Bronchial epithelial cell (primary cell): ENCODE results near the gene WNT9A. TPM values are rescaled to one million over a fixed set of nuclear protein-coding genes. Genes with fewer than 3 reads are reported as not detected.

Experiments used
- DNase-seq: peaks from one replicate; pipeline ENCODE4 v3.0.0-alpha.2; 2010; ENCODE audit warnings: low read depth
- FAIRE-seq: peaks from 2 replicates; lab custom pipeline; 2011; peaks lifted over from hg19 to GRCh38; lab: Jason Lieb, UNC
- H3K27me3 ChIP-seq: 2 replicates; pipeline ENCODE4 v1.5.1; 2011; ENCODE audit warnings: low read length; ENCODE audit not compliant: control insufficient read depth, insufficient read depth
- H3K36me3 ChIP-seq: 2 replicates; pipeline ENCODE4 v1.5.1; 2011; ENCODE audit warnings: low read length; ENCODE audit not compliant: control insufficient read depth, insufficient read depth
- H3K4me3 ChIP-seq: 2 replicates; pipeline ENCODE4 v1.5.1; 2011; ENCODE audit warnings: mild to moderate bottlenecking, low read depth, low read length, control low read depth
- total RNA-seq: library from RNA; depleted of rRNA; stranded (reverse); fragments of >200 nt; gene quantifications from 2 replicates; pipeline ENCODE4 v1.2.1, GENCODE V29; 2014
- TF ChIP-seq, protein P1 (sequence below): IDR thresholded peaks from 2 replicates; pipeline ENCODE4 v1.5.1; 2011; ENCODE audit warnings: mild to moderate bottlenecking, moderate library complexity, low read length, control low read depth, inconsistent platforms; ENCODE audit not compliant: insufficient read depth, severe bottlenecking

The WNT9A gene
- total RNA-seq, 1 donor from 2014 or later: 4.2 TPM

DNA sequence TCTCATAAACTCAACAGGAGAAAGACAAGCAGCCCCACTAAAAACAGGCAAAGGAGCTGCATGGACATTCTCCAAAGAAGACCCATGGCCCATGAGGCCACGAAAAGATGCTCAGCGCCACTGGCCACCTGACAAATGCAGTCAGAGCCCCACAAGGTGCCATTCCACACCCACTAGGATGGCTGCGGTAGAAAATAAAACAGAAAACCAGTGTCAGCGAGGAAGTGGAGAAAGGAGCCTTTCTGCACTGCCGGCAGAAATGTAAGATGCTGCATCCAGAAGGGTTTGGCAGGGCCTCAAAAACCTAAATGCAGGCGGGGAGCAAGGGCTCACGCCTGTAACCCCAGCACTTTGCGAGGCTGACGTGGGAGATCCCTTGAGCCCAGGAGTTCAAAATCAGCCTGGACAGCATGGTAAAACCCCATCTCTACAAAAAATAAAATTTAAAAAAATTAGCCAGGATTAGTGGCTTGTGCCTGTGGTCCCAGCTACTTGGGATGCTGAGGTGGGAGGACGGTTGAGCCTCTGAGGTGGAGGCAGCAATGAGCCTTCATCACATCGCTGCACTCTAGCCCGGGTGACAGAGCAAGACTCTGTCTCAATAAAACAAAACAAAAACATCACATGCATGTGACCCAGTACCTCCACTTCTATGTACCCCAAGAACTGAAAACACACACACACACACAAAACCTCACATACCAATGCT lies 4.2 kb downstream of the WNT9A start:
- H3K4me3 ChIP-seq: no peak overlapping the region
- DNase-seq (no peak), FAIRE-seq (no peak)
- H3K36me3 ChIP-seq: peaks cover 2% of the 10 kb centered on the region
- TF ChIP-seq, protein P1, sequence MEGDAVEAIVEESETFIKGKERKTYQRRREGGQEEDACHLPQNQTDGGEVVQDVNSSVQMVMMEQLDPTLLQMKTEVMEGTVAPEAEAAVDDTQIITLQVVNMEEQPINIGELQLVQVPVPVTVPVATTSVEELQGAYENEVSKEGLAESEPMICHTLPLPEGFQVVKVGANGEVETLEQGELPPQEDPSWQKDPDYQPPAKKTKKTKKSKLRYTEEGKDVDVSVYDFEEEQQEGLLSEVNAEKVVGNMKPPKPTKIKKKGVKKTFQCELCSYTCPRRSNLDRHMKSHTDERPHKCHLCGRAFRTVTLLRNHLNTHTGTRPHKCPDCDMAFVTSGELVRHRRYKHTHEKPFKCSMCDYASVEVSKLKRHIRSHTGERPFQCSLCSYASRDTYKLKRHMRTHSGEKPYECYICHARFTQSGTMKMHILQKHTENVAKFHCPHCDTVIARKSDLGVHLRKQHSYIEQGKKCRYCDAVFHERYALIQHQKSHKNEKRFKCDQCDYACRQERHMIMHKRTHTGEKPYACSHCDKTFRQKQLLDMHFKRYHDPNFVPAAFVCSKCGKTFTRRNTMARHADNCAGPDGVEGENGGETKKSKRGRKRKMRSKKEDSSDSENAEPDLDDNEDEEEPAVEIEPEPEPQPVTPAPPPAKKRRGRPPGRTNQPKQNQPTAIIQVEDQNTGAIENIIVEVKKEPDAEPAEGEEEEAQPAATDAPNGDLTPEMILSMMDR: no peak
- H3K27me3 ChIP-seq: no peaks in the 10 kb centered on the region

DNA sequence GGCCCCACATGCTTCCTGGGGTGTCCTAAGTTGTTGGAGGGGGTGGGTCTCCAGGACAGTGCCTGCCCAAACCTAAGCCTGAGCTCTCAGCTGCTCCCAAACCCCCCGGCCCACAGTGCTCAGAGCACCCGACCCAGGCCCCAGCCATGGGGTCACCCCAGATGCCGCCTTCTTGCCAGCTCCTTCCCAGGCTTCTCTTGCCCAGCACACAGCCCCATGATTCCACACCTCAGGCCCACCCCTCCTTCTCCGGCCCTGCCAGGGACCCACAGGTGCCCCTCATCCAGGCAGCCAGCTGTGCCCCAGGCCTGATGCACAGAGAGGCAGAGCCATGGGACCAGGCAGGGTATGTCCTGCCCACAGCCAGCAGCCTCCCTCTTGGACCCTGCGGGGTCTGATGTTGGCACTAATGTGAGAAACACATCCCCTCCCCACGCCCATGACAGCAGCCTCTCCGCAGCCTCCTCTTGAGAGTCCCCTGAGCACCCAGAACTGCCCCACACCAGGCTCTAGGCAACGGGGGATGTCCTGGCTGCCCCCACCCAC lies 4.9 kb downstream of the WNT9A start:
- no peak for DNase-seq
- no peak for FAIRE-seq
- TF ChIP-seq, protein P1: no peak
- Histone ChIP-seq H3K27me3 (no peaks in the 10 kb centered on the region), H3K36me3 (peaks cover 2% of the 10 kb centered on the region), H3K4me3 (no peak overlapping the region)

DNA sequence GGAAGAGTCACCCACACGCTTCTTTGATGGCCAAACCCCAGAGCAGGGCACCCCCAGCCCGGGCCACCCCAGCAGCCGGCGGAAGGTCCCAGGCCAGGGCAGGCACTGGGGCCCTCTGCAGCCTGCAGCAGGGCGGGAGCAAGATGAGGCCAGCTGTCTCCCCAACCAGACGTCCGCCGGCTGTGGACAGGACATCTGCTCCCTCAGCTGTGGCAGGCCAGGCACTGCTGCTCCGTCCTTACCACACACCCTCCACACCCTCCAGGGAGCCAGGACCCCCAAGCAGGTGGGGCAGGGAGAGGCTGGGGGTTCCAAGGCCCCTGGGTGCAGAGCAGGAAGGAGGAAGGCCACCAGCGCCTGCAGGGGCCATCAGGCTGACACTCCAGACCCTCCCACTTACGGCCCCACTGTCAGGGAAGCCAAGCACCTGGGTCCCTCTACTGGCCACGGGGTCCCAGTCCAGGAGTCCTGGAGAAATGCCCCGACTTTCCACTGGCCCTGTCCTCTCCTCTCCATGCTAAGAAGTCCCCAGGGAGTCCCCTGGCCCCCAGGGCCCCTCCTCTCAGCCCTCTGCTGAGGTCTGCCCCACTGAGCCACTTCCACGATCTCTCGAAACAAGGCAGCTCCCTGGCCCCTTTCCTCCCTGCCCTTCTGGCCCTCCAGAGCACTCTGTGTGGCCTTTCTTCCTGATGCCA lies 5.6 kb downstream of the WNT9A start:
- TF ChIP-seq, protein P1: no peak
- FAIRE-seq (no peak), DNase-seq (no peak)
- Histone ChIP-seq H3K36me3 (peaks cover 2% of the 10 kb centered on the region), H3K4me3 (no peak overlapping the region), H3K27me3 (no peaks in the 10 kb centered on the region)

DNA sequence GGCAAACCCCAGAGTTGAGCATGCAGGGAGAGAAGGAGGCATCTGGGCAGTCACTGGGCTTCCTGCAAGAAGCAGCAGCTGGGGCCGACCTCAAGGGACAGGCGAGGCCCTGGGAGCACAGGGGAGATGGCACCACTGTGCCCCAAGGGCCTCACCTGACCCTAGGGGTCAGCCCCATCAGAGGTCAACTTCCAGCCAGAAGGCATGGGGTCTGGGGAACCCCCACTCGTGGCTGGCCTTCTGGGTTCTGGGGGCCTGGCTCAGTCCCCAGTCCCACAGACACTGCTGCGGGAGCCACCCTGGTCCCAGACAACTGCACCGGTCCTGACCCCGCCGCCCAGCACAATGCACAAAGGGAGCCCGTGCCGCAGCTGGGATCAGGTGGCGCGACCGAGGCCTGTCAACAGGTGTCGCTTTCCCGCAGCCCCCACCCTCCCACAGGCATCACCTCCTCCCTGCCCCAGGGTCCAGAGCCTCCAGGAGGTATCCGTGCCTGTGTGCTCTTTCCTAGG lies 6.2 kb downstream of the WNT9A start:
- Histone ChIP-seq H3K27me3 (no peaks in the 10 kb centered on the region), H3K36me3 (peaks cover 3% of the 10 kb centered on the region), H3K4me3 (no peak overlapping the region)
- DNase-seq (no peak), FAIRE-seq (no peak)
- TF ChIP-seq, protein P1: no peak

DNA sequence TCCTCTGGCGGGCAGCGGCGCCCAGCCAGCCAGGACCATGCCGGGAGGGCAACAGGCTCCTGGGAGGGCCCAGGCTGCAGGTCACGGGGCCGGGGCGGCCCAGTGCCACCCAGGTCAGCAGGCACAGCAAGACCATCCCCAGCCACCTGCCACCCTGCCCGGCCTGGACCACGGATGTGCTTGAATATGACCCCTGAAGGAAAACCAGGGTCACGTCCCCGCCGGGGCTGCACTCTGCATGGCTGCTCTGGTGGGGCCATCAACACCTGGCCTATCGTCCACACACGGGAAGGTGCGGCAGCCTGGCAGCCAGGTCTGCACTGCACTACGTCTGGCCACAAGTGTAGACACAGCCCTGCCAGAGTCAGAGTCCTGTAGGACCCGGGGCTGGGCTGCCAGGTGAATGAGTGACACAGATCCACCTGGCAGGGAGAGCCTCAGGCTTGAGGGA lies 6.9 kb downstream of the WNT9A start:
- TF ChIP-seq, protein P1: no peak
- H3K4me3 ChIP-seq: no peak overlapping the region
- peaks cover 3% of the 10 kb centered on the region for H3K36me3 ChIP-seq
- DNase-seq: no peak
- FAIRE-seq: no peak
- no peaks in the 10 kb centered on the region for H3K27me3 ChIP-seq
